A549 (cell line): Measurements from ENCODE around the gene RAB18. TPM values are rescaled to one million over a fixed set of nuclear protein-coding genes. Genes with fewer than 3 reads are reported as not detected.

Experiments used
- ATAC-seq, 2 experiments: fragments of 200-7000 bp in 1 of 2; fragments of >200 bp in 1 of 2; cut with Nextera tagmentation in 1 of 2; cut with Tn5 transposase in 1 of 2; 3 replicates each; pipeline versions ENCODE4 v1.8.0 to v1.9.1; 2018 to 2020; ENCODE audit warnings: mild to moderate bottlenecking in 1 of 2, moderate library complexity in 1 of 2
- CTCF ChIA-PET: fragments of 300-600 bp; sonication (Branson Sonifier 250); formaldehyde crosslinking; extraction: SDS; loops from one replicate; lab custom pipeline; 2021; ENCODE audit warnings: antibody characterized with exemption, inconsistent platforms; lab: Yijun Ruan, JAX
- POLR2A ChIA-PET: fragments of 350-600 bp; formaldehyde crosslinking; extraction: SDS; loops from one replicate; lab custom pipeline; 2021; ENCODE audit warnings: antibody characterized with exemption, inconsistent platforms; lab: Yijun Ruan, JAX
- DNase-seq, 2 experiments: peaks; one replicate each; pipeline versions ENCODE4 v3.0.0 to v3.0.0-alpha.2; 2011 to 2016; ENCODE audit warnings: low read depth in 1 of 2, low spot score in 1 of 2
- FAIRE-seq: peaks from 2 replicates; lab custom pipeline; 2011; peaks lifted over from hg19 to GRCh38; lab: Jason Lieb, UNC
- H3K27ac ChIP-seq, 2 experiments: fragments of >200 bp; sonication (Bioruptor Twin); formaldehyde crosslinking; 3 replicates each; pipeline ENCODE4 v1.5.1; 2016 to 2017
- H3K4me1 ChIP-seq: fragments of >200 bp; sonication (Bioruptor Twin); formaldehyde crosslinking; 3 replicates; pipeline ENCODE4 v1.6.1; 2016
- H3K4me2 ChIP-seq: fragments of >200 bp; sonication (Bioruptor Twin); formaldehyde crosslinking; 3 replicates; pipeline ENCODE4 v1.6.1; 2016
- H3K4me3 ChIP-seq: fragments of >200 bp; sonication (Bioruptor Twin); formaldehyde crosslinking; 3 replicates; pipeline ENCODE4 v1.5.1; 2016
- H3K9me3 ChIP-seq: fragments of >200 bp; sonication (Bioruptor Twin); formaldehyde crosslinking; 3 replicates; pipeline ENCODE4 v1.6.1; 2016
- CBX8 ChIP-seq: fragments of 200-600 bp; sonication (generic); IDR thresholded peaks from 2 replicates; pipeline ENCODE4 v1.6.1; 2016
- HOXB13 ChIP-seq: fragments of 250-450 bp; sonication (Bioruptor Pico); IDR thresholded peaks from 2 replicates; pipeline ENCODE4 v1.5.0; 2020; ENCODE audit warnings: low read depth, mild to moderate bottlenecking, moderate library complexity
- HOXB5 ChIP-seq: fragments of 250-450 bp; sonication (Bioruptor Pico); IDR thresholded peaks from 2 replicates; pipeline ENCODE4 v1.5.0; 2020; ENCODE audit warnings: mild to moderate bottlenecking, moderate library complexity
- KDM5A ChIP-seq: fragments of 200-600 bp; sonication (generic); IDR thresholded peaks from 2 replicates; pipeline ENCODE4 v1.6.1; 2016; ENCODE audit warnings: antibody characterized with exemption, mild to moderate bottlenecking
- MAFK ChIP-seq: fragments of 450-650 bp; IDR thresholded peaks from 2 replicates; pipeline ENCODE4 v1.6.1; 2014; ENCODE audit not compliant: partially characterized antibody
- NPAS2 ChIP-seq: fragments of 250-450 bp; sonication (Bioruptor Pico); IDR thresholded peaks from 2 replicates; pipeline ENCODE4 v1.8.0; 2022; ENCODE audit warnings: mild to moderate bottlenecking, moderate library complexity, borderline replicate concordance
- RARB ChIP-seq: fragments of 250-450 bp; sonication (Bioruptor Pico); IDR thresholded peaks from 2 replicates; pipeline ENCODE4 v1.8.0; 2021; ENCODE audit warnings: mild to moderate bottlenecking, moderate library complexity
- SREBF2 ChIP-seq: fragments of 450-650 bp; IDR thresholded peaks from 2 replicates; pipeline ENCODE4 v1.6.1; 2014; ENCODE audit warnings: mild to moderate bottlenecking, moderate library complexity
- ZFP36 ChIP-seq: fragments of 450-650 bp; IDR thresholded peaks from 2 replicates; pipeline ENCODE4 v1.6.1; 2014; ENCODE audit warnings: borderline replicate concordance; ENCODE audit not compliant: partially characterized antibody
- ZNF302 ChIP-seq: fragments of 250-450 bp; sonication (Bioruptor Pico); IDR thresholded peaks from 2 replicates; pipeline ENCODE4 v1.9.0; 2021; ENCODE audit warnings: inconsistent platforms, mild to moderate bottlenecking, moderate library complexity
- ZSCAN20 ChIP-seq: fragments of 250-450 bp; sonication (Bioruptor Pico); IDR thresholded peaks from 2 replicates; pipeline ENCODE4 v1.8.0; 2022; ENCODE audit warnings: mild to moderate bottlenecking, moderate library complexity
- WGBS: methylation state at CpG from one replicate; pipeline ENCODE4 v1.1.6; 2017; ENCODE audit errors: missing lambda C conversion rate; 5-methylcytosine and 5-hydroxymethylcytosine counted together
- polyA plus RNA-seq, 4 experiments: library from polyadenylated mRNA; depleted of rRNA in 3 of 4; stranded (reverse); fragments of >200 nt; fragmentation: RNase III in 1 of 4; extraction: RNeasy Plus Mini Kit Qiagen cat#74134 plus additional on column Dnase treatment in 1 of 4; gene quantifications; 2 replicates in 3 of 4; 3 replicates in 1 of 4; pipeline ENCODE4 v1.2.3, GENCODE V29; 2011 to 2017
- TF ChIP-seq, protein P1 (sequence below): fragments of 250-450 bp; sonication (Bioruptor Pico); IDR thresholded peaks from 2 replicates; pipeline ENCODE4 v1.5.0; 2020; ENCODE audit warnings: low read depth, mild to moderate bottlenecking, moderate library complexity
- TF ChIP-seq, protein P2 (sequence below): fragments of 150-350 bp; IDR thresholded peaks from 2 replicates; pipeline ENCODE4 v1.6.1; 2014; ENCODE audit warnings: low read depth, mild to moderate bottlenecking, low read length
- TF ChIP-seq, protein P3 (sequence below): fragments of 450-650 bp; IDR thresholded peaks from 2 replicates; pipeline ENCODE4 v1.6.1; 2014; ENCODE audit warnings: antibody characterized with exemption
- TF ChIP-seq, protein P4 (sequence below): fragments of 200-600 bp; sonication (generic); IDR thresholded peaks from 2 replicates; pipeline ENCODE4 v1.6.1; 2016; ENCODE audit warnings: antibody characterized with exemption, mild to moderate bottlenecking, moderate library complexity
- TF ChIP-seq, protein P5 (sequence below): IDR thresholded peaks from 2 replicates; pipeline ENCODE4 v1.6.1; 2012

The RAB18 gene
- polyA plus RNA-seq, 2 of the 4 experiments (the other 2 are of a cell fraction): 81.4 to 131 TPM

DNA sequence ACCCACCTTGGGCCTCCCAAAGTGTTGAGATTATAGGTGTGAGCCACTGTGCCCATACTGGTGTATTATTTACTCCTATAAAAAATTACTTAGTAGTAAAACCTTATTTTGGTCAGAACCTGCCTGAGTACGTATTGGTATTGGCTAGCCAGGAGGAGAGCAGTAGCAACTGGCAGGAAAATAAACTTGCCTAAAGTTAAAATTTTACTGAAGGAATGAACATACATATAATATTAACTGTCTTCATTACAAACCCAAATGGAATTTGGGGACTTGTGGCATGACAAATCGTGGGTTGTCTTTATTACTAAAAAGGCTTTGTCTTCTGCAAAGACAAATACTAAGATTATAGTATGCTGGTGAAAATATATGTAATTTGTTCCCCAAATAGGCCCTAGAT lies 8.4 kb downstream of the RAB18 start (continued):
- TF ChIP-seq MAFK (no peak), ZSCAN20 (CRISPR knock-in tag) (no peak)

DNA sequence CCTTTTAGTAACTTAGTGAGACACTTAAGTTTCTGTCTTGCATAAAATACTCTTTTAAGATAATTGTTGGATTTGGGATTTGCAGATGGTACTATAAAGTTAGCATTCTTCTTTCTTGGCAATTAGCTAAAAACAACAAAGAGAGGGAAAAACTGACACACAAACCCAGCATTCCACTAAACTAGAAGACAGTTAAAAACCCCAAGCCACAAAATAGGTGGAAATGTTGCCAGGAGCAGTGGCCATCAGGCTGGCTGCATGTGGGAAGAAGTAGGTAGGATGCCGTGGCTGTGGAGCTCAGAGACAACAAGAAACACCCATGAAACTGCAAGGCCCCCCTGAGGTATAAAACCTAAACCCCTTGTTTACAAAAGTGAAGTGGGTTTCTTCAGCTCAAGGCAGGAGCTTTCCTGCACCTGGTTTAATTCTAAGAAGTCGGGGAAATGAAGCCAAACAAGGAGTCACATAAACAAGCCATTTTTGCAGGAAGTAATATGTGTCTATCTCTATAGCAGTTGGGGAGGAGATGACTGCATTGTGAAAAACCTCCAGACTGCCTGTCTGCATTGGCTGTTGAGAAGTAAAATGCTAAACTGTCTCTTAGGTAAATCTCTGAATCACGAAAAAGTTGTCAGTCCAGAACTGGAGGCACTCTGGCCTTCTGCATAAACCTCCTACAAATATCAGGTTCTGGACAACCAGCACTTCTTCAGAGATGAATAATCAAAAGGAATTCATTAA lies 9.5 kb downstream of the RAB18 start:
- Histone ChIP-seq H3K4me2 (no peak overlapping the region), H3K4me1 (peaks cover 4% of the 10 kb centered on the region; the same call in 1 of the 3 replicates), H3K4me3 (no peak overlapping the region), H3K9me3 (no peaks in the 10 kb centered on the region), H3K27ac (no peak overlapping the region)
- ChIA-PET POLR2A (interaction anchor here (0.7 to 2.1 kb wide), 2 partner anchors 9 to 498 kb away, joined by 3 to 6 read pairs; partner anchors contain the start of gene RAB18), CTCF (interaction anchor here (1.0 to 1.2 kb wide), 2 partner anchors 10 to 12 kb away, joined by 3 to 4 read pairs; partner anchors contain the start of gene RAB18)
- no peak for ATAC-seq
- TF ChIP-seq, protein P1, sequence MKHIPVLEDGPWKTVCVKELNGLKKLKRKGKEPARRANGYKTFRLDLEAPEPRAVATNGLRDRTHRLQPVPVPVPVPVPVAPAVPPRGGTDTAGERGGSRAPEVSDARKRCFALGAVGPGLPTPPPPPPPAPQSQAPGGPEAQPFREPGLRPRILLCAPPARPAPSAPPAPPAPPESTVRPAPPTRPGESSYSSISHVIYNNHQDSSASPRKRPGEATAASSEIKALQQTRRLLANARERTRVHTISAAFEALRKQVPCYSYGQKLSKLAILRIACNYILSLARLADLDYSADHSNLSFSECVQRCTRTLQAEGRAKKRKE: no peak
- TF ChIP-seq CBX8 (no peak), NPAS2 (CRISPR knock-in tag) (no peak), KDM5A (no peak), HOXB13 (CRISPR knock-in tag) (no peak), HOXB5 (no peak), ZNF302 (CRISPR knock-in tag) (no peak), SREBF2 (no peak), ZFP36 (no peak), RARB (no peak)
- TF ChIP-seq, protein P2, sequence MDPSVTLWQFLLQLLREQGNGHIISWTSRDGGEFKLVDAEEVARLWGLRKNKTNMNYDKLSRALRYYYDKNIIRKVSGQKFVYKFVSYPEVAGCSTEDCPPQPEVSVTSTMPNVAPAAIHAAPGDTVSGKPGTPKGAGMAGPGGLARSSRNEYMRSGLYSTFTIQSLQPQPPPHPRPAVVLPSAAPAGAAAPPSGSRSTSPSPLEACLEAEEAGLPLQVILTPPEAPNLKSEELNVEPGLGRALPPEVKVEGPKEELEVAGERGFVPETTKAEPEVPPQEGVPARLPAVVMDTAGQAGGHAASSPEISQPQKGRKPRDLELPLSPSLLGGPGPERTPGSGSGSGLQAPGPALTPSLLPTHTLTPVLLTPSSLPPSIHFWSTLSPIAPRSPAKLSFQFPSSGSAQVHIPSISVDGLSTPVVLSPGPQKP: no peak
- TF ChIP-seq, protein P3, sequence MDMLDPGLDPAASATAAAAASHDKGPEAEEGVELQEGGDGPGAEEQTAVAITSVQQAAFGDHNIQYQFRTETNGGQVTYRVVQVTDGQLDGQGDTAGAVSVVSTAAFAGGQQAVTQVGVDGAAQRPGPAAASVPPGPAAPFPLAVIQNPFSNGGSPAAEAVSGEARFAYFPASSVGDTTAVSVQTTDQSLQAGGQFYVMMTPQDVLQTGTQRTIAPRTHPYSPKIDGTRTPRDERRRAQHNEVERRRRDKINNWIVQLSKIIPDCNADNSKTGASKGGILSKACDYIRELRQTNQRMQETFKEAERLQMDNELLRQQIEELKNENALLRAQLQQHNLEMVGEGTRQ: no peak
- 94% methylated on average over 3 of the region's 3 CpGs for WGBS
- no peak for FAIRE-seq
- DNase-seq: no peak

DNA sequence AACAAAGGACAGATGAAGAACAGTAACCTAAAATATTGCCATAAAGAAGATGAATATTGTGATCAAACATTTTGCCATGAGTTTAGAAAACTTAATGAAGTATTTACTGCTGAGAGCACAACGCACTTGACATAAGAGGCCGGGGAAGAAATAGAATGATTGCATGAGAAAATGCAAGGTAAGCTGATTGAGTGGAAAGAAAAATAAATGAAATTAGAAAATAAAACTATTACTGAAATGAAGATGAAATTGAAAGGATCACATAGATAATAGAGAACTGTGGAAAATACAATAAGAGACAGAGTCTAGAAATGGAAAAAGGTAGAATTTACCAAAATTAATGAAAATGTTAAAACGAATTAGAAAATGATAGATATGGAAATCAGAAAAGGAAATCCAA lies 10.1 kb downstream of the RAB18 start:
- no peak for FAIRE-seq
- whole genome bisulfite sequencing: 94% methylated on average over 3 of the region's 3 CpGs
- POLR2A ChIA-PET: interaction anchor here (2.1 kb wide), 1 partner anchor 10 kb away, joined by 6 read pairs; the partner anchor contains the start of gene RAB18
- TF ChIP-seq MAFK: peak; percentile 57
- TF ChIP-seq, protein P4, sequence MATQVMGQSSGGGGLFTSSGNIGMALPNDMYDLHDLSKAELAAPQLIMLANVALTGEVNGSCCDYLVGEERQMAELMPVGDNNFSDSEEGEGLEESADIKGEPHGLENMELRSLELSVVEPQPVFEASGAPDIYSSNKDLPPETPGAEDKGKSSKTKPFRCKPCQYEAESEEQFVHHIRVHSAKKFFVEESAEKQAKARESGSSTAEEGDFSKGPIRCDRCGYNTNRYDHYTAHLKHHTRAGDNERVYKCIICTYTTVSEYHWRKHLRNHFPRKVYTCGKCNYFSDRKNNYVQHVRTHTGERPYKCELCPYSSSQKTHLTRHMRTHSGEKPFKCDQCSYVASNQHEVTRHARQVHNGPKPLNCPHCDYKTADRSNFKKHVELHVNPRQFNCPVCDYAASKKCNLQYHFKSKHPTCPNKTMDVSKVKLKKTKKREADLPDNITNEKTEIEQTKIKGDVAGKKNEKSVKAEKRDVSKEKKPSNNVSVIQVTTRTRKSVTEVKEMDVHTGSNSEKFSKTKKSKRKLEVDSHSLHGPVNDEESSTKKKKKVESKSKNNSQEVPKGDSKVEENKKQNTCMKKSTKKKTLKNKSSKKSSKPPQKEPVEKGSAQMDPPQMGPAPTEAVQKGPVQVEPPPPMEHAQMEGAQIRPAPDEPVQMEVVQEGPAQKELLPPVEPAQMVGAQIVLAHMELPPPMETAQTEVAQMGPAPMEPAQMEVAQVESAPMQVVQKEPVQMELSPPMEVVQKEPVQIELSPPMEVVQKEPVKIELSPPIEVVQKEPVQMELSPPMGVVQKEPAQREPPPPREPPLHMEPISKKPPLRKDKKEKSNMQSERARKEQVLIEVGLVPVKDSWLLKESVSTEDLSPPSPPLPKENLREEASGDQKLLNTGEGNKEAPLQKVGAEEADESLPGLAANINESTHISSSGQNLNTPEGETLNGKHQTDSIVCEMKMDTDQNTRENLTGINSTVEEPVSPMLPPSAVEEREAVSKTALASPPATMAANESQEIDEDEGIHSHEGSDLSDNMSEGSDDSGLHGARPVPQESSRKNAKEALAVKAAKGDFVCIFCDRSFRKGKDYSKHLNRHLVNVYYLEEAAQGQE: no peak
- TF ChIP-seq, protein P5, sequence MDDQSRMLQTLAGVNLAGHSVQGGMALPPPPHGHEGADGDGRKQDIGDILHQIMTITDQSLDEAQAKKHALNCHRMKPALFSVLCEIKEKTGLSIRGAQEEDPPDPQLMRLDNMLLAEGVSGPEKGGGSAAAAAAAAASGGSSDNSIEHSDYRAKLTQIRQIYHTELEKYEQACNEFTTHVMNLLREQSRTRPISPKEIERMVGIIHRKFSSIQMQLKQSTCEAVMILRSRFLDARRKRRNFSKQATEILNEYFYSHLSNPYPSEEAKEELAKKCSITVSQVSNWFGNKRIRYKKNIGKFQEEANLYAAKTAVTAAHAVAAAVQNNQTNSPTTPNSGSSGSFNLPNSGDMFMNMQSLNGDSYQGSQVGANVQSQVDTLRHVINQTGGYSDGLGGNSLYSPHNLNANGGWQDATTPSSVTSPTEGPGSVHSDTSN: no peak
- TF ChIP-seq, all 56 proteins: peak for 1
- H3K4me1 ChIP-seq: peaks cover 4% of the 10 kb centered on the region; the same call in 1 of the 3 replicates
- H3K9me3 ChIP-seq: no peaks in the 10 kb centered on the region
- no peak overlapping the region for H3K4me2 ChIP-seq
- CTCF ChIA-PET: interaction anchor here (1.0 to 1.2 kb wide), 2 partner anchors 10 to 11 kb away, joined by 3 to 4 read pairs; partner anchors contain the start of gene RAB18
- H3K4me3 ChIP-seq: no peak overlapping the region
- no peak for DNase-seq
- H3K27ac ChIP-seq: no peak overlapping the region
- ATAC-seq: no peak
